Islet precursor cell (in vitro differentiated cells): Measurements from ENCODE around the gene SMIM17.

Experiments used
- DNase-seq: peaks from one replicate; pipeline ENCODE4 v3.0.0-alpha.2; 2018

Gene SMIM17

GRCh38 chr19:56642711-56643459, at the start of gene SMIM17:
Gene SMIM17, plus strand, starts transcription at chr19:56643159. Its CDS starts 2,509 bp downstream, at chr19:56645668.
- no peak for DNase-seq

DNA sequence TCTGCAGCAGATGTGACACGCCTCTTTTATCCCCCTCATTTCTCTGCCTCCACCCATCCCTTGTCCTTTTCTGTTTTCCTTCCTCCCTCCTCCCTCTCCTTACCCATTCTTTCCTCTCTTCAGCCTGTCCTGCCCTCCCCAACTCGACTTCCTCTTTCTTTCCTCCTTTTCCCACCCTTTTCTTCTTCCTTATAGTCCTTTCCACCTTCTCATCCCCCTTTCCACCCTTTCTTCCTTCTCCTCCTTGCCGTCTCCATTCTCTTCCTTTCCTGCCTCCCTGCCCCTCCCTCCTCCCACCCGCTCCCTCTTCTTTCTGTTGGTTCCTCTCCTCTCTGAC, 48.5 kb upstream of the SMIM17 start:
- DNase-seq = no peak

DNA sequence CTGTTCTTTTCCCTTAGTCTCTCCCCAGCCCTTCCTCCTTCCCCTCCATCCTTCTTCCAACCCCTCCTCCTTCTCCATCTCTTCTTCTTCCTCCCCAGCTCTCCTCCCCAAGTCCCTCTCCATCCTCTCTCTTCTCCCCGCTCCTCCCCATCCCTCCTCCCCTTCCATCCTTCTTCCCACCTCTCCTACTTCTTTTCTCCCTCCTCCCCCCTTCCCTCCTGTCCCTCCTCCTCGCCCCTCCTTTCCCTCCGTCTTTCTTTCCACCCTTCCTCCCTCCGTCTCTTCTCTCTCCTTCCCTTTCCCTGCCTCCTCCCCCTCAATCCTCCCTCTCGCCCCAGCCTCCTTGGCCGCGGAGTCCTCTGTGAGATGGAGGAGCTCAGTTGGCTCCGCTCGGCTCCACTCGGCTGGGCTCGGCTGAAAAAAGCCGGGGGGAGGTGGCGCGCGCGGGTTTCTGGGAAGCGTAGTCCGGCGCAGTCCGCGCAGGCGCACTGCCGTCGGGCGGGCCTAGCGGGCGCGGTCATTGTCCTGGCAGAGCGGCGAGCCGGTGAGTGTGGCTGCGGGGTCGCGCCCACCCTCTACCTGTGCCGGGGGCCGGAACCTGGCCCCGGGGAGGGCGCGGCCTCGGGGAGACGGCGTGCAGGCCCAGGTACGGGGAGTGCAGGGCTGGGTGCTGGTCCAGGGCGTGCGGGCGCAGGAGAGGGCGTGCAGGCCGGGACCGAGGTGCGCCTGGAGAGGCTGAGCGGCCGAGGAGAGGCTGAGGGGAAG, 48.0 kb upstream of the SMIM17 start, which contains the start of gene ZNF71:
Gene ZNF71 (plus strand): TSS at position 520 of the 765 bp plus-strand sequence. CDS start 6,257 bp downstream, outside the sequence.
- DNase-seq = peak; percentile 95

- no peak for DNase-seq
These were observed 47.4 kb upstream of the SMIM17 start for GRCh38 chr19:56595548-56595899.

DNA sequence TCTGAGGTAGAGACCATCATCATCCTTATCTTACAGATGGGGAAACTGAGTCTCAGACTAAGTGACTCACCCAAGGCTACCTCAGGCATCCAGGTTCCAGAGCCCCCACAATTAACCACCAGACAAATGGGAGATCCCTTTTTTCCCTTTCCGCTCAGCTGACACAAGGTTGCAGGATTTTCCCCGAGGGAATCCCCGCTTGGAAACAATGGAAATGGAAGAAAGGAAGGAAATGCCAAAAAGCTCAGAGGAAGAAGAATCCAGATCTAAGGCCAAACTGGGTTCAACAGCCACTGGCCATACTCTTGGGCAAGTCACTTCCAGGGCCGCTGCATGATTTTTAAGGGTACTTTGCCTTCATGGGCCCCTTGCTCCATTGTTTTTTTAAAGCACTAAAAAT, 46.3 kb upstream of the SMIM17 start:
- no peak for DNase-seq

DNA sequence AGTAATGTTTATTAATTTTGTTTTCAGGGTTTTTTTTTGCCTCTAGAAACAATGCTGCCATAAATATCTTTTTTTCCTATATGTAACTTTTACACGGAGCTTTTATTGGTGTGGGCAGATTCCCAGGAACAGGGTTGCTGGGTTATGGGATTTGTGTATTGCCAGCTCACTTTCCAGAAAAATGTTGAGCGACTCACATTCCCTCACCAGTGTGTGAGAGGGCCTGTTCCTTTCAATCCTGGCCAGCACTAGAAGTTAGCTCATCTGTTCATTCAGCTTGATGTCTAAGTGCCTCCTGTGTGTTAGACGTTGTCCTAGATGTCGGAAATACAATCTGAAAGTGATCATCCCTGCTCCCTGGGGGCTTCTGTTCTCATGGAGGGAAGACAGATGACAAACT, 45.3 kb upstream of the SMIM17 start:
- no peak for DNase-seq

GRCh38 chr19:56601375-56601774, 41.6 kb upstream of the SMIM17 start:
- DNase-seq = no peak

- no peak for DNase-seq
These were observed 39.1 kb upstream of the SMIM17 start for GRCh38 chr19:56603829-56604228.

GRCh38 chr19:56608274-56608964, 34.5 kb upstream of the SMIM17 start:
- no peak for DNase-seq

DNA sequence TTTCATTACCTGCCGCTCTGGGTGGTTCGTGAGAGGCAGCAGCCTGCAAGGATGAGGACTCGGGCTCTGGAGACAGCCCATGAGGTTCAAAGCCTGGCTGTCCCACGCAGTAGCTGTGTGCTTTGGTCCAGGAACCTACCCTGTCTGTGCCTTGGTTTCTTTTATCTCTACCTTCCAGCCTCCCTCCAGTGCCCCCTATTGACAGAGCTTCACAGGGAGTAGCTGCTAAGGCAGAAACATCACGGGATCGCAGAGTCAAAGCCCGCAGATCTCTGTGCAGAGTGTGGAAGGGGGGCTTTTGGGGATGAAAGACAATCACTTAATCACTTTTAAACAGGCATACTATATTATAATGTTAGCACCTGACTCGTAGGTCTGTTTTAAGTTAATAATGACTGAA, 31.7 kb upstream of the SMIM17 start:
- DNase-seq = no peak

GRCh38 chr19:56612737-56613136, 30.2 kb upstream of the SMIM17 start:
- DNase-seq = no peak

DNA sequence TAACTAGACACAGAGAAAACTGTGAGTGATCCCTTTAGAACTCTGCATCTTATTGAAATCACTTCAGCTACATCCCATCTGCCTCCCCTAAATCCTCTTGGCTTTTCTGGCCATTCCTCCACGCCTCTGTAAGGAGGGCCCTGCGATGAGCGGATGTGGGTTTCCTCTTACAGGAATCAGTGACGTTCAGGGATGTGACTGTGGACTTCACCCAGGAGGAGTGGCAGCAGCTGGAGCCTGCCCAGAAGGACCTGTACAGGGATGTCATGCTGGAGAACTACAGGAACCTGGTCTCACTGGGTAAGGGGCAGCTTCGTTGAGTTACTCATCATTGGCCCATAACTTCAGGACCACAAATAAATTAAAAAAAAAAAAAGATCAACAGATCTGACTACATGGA, 29.3 kb upstream of the SMIM17 start:
- no peak for DNase-seq

DNA sequence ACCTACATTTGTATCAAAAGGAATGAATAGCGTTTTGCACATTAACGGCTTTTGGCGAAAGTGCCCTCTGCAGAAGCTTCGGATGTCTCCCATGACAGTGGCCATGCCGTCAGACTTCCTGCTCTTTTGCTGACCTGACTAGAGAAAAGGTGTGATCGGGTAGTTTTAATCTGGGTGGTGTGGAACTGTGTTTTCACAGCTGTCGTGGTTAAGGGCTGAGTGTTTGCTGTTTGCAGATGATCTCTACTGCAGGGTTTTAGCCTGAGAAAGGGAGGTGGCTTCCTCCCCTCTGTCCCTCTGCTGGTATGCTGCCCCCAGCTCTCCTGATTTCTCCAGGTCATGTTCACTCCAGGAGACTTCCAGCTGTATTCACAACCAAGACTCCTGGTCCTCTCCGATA, 25.4 kb upstream of the SMIM17 start:
- no peak for DNase-seq

DNA sequence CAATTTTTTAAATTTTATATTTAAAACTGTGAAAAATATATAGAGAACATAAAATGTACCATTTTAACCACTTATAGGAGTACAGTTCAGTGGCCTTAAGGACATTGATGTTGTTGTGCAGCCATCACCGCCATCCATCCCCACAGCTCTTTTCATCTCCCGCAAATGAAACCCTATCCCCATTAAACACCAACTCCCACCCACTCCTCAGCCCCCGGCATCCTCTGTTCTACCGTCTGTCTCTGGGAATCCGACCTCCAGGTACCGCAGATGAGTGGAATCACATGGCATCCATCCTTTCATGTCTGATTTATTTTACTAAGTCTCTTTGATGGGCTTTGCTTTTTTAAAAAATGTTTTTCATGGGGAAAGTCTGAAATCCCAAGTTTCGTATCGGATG, 23.8 kb upstream of the SMIM17 start:
- no peak for DNase-seq

DNA sequence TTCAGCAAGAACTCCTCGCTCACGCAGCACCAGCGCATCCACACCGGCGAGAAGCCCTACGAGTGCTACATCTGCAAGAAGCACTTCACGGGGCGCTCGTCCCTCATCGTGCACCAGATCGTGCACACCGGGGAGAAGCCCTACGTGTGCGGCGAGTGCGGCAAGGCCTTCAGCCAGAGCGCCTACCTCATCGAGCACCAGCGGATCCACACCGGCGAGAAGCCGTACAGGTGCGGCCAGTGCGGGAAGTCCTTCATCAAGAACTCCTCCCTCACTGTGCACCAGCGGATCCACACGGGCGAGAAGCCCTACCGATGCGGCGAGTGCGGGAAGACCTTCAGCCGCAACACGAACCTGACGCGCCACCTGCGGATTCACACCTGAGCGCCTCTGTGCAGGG, 20.6 kb upstream of the SMIM17 start:
- no peak for DNase-seq

DNA sequence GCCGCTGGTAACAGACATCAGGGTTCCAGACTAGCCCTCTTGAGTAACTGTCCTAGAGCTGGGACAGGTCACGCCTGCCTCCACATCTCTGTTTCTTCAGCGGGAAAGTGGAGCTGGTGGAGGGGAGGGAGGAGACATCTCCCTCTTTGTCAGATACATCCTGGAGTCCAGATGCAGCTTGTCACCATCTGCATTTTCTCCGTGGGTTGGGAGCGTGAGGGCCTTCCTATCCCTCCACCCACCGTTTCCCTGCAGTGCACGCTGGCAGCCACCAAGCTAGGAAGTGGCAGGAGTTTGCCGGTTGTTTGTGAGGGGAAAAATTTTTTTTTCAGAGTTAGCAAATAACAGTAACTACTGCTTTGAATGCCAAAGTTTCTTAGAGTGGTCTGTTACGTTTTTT, 20.0 kb upstream of the SMIM17 start:
- DNase-seq = no peak

GRCh38 chr19:56625708-56626107, 17.3 kb upstream of the SMIM17 start:
- DNase-seq = no peak

DNA sequence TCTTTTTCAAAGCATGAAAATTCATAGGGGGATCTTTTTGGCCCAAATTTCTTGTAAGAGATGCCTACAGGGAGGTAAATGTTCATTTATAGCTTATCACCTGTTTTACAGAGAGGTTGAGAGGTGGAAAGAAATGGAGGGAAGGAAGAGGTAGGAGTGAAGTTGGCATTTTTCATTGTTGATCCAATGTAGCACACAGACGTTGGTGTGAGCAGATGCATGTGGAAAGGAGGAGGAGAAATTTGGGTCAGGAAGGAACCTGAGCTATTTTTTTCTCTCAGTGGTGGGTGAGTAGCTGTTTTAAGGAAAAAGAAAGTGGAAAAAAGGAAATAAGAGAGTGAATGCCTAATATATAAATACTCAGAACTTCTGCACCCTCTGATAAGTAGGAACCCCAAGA, 9.9 kb upstream of the SMIM17 start:
- no peak for DNase-seq

DNA sequence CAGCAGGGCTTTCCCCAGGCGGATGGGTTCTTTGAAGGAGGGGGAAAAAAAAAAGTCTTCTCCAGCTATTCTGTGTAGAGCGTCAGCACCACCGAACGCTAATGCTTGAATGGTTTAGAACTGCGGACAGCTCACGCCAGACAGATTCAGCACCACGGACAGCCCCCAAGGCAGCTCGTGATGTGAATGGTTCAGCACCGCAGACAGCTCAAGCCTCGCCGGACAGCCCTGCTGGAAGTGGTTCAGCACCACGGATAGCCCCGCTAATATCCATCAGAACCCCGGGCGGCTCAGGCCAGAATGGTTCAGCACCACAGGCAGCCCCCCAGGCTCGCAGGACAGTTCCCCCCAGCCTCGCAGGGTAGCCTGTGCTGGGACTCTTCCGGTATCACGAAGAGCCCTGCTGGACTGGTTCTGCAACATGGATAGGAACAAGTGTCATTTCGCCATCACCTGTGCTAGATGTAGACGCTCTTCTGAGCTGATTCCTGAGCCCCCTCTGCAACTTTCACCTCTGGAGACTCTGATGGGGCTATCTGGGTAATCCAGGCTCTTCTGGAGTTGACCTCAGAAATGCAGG, 4.9 kb upstream of the SMIM17 start:
- peak; percentile 85 for DNase-seq

DNA sequence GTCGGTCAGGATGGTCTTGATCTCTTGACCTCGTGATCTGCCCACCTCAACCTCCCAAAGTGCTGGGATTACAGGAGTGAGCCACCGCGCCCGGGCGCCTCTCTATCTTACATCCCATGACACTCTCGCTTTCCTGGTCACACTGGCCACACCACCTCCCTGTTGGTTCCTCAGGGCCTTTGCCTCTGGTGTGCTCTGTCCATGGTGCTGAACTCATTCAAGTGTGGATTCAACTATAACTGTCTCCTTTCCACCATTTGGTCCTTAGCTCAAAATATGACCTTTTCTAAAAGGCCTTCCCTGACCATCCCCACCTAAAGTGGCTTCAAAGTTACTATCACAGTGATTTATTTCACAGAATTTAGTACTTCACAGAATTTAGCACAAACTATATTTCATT, 3.7 kb upstream of the SMIM17 start:
- DNase-seq = no peak

GRCh38 chr19:56643460-56643955, 549 bp downstream of the SMIM17 start:
- DNase-seq = no peak

DNA sequence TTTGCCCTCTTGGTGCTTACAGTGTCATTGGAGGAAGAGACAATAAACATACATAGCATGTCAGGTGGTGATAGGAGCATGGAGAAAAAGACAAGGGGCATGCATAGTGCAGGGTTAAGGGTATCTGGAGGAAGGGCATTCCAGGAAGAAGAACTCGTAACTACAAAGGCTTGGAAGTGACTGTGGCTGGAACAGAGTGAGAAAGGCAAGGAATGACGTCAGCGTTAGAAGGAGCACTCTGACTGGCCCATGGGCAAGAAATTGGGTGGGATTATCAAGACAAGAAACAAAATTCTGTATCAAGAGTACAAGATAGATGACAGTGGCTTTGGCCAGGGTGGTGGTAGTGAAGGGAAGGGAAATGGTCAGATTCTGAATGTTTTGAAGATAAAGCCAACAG, 11.2 kb downstream of the SMIM17 start:
- DNase-seq = no peak

- no peak for DNase-seq
These were observed 17.6 kb downstream of the SMIM17 start for GRCh38 chr19:56660381-56661107.
